Panc1 (cell line): ENCODE measurements around the gene KLF11. TPM values are rescaled to one million over a fixed set of nuclear protein-coding genes. Genes with fewer than 3 reads are reported as not detected.

Experiments used
- ATAC-seq: fragments of 200-7000 bp; cut with Tn5 transposase; 2 replicates; pipeline ENCODE4 v1.9.1; 2020; ENCODE audit warnings: mild to moderate bottlenecking, moderate library complexity
- BruUV-seq: library from RNA; stranded (reverse); fragments of 400-500 nt; replicated peaks from 2 replicates; lab custom pipeline; 2021; lab: Mats Ljungman, UMichigan
- CTCF ChIA-PET: fragments of 300-600 bp; sonication (Branson Sonifier 250); formaldehyde crosslinking; loops from one replicate; lab custom pipeline; 2022; ENCODE audit warnings: antibody characterized with exemption; lab: Charles Lee
- POLR2A ChIA-PET: fragments of 300-600 bp; sonication (Branson Sonifier 250); formaldehyde crosslinking; loops from one replicate; lab custom pipeline; 2022; ENCODE audit warnings: antibody characterized with exemption; lab: Charles Lee
- DNase-seq: peaks from one replicate; pipeline ENCODE4 v3.0.0-alpha.2; 2010; ENCODE audit warnings: low read depth, low spot score
- H3K27ac ChIP-seq: 2 replicates; pipeline ENCODE4 v1.5.1; 2011; ENCODE audit warnings: mild to moderate bottlenecking, low read length, inconsistent platforms
- H3K27me3 ChIP-seq: fragments of 200-500 bp; sonication (Bioruptor generic); 2 replicates; pipeline ENCODE4 v1.6.0; 2014; ENCODE audit warnings: low read length, inconsistent platforms; ENCODE audit not compliant: control insufficient read depth, insufficient read depth
- H3K36me3 ChIP-seq: fragments of 200-500 bp; sonication (Bioruptor generic); 2 replicates; pipeline ENCODE4 v1.5.1; 2014; ENCODE audit warnings: inconsistent platforms, mild to moderate bottlenecking, low read length, moderate library complexity; ENCODE audit not compliant: control insufficient read depth, insufficient read depth
- H3K4me1 ChIP-seq: 2 replicates; pipeline ENCODE4 v1.5.1; 2011; ENCODE audit warnings: inconsistent platforms, mild to moderate bottlenecking, low read length, moderate library complexity; ENCODE audit not compliant: control insufficient read depth, insufficient read depth
- H3K4me3 ChIP-seq, 2 experiments: 2 replicates each; pipeline ENCODE4 v1.5.1; 2011 to 2012; ENCODE audit warnings: low read depth in 2 of 2, low read length in 2 of 2, mild to moderate bottlenecking in 2 of 2, inconsistent platforms in 1 of 2, moderate library complexity in 1 of 2
- H3K9me3 ChIP-seq: fragments of 200-500 bp; sonication (Bioruptor generic); 2 replicates; pipeline ENCODE4 v1.5.1; 2014; ENCODE audit warnings: low read depth, mild to moderate bottlenecking, inconsistent platforms, low read length, moderate library complexity; ENCODE audit not compliant: control insufficient read depth, insufficient read depth
- POLR2AphosphoS5 ChIP-seq: IDR thresholded peaks from 2 replicates; pipeline ENCODE4 v1.6.1; 2012; ENCODE audit warnings: mild to moderate bottlenecking, low read depth, low read length, moderate library complexity
- SIN3A ChIP-seq: IDR thresholded peaks from 2 replicates; pipeline ENCODE4 v1.6.1; 2012; ENCODE audit warnings: low read depth, mild to moderate bottlenecking, low read length, moderate library complexity, borderline replicate concordance; ENCODE audit not compliant: insufficient read depth
- TCF7L2 ChIP-seq: IDR thresholded peaks from 2 replicates; pipeline ENCODE4 v1.6.1; 2011; ENCODE audit warnings: mild to moderate bottlenecking, low read depth, low read length, inconsistent platforms
- in situ Hi-C: cut with HindIII; loops from 2 replicates; pipeline ENCODE4 v1.10.0; 2016; ENCODE audit warnings: low sequenced_read_pairs, low pct_unique_long_range_greater_than_20kb
- intact Hi-C: fragments of 100-400 bp; cut with micrococcal nuclease; formaldehyde crosslinking; loops from one replicate; pipeline ENCODE4 v1.10.0; 2022; ENCODE audit not compliant: unreplicated experiment
- total RNA-seq: library from RNA; stranded (reverse); gene quantifications from one replicate; pipeline ENCODE4 v1.2.1, GENCODE V29; 2021; ENCODE audit not compliant: unreplicated experiment
- TF ChIP-seq, protein P1 (sequence below): fragments of 450-650 bp; IDR thresholded peaks from 2 replicates; pipeline ENCODE4 v1.5.1; 2017; ENCODE audit warnings: mild to moderate bottlenecking
- TF ChIP-seq, protein P2 (sequence below), 2 experiments: IDR thresholded peaks; 2 replicates each; pipeline ENCODE4 v1.6.1; 2011 to 2012; ENCODE audit warnings: low read depth in 2 of 2, control low read depth in 1 of 2, low read length in 1 of 2, mild to moderate bottlenecking in 1 of 2, moderate library complexity in 1 of 2; ENCODE audit not compliant: insufficient read depth in 1 of 2

The KLF11 gene
- total RNA-seq, 1 experiment from 2014 or later: 23.7 TPM

- in situ Hi-C loops: no loop called here
- Histone ChIP-seq H3K9me3 (no peaks in the 10 kb centered on the region), H3K4me3 (no peak overlapping the region), H3K27me3 (no peaks in the 10 kb centered on the region), H3K36me3 (no peaks in the 10 kb centered on the region), H3K4me1 (peaks cover 4% of the 10 kb centered on the region; the same call in 1 of the 2 replicates), H3K27ac (no peak overlapping the region)
- ATAC-seq (no peak), DNase-seq (no peak)
- TF ChIP-seq, protein P1, sequence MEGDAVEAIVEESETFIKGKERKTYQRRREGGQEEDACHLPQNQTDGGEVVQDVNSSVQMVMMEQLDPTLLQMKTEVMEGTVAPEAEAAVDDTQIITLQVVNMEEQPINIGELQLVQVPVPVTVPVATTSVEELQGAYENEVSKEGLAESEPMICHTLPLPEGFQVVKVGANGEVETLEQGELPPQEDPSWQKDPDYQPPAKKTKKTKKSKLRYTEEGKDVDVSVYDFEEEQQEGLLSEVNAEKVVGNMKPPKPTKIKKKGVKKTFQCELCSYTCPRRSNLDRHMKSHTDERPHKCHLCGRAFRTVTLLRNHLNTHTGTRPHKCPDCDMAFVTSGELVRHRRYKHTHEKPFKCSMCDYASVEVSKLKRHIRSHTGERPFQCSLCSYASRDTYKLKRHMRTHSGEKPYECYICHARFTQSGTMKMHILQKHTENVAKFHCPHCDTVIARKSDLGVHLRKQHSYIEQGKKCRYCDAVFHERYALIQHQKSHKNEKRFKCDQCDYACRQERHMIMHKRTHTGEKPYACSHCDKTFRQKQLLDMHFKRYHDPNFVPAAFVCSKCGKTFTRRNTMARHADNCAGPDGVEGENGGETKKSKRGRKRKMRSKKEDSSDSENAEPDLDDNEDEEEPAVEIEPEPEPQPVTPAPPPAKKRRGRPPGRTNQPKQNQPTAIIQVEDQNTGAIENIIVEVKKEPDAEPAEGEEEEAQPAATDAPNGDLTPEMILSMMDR: no peak
- POLR2A ChIA-PET: no interaction called here
- intact Hi-C loops: no loop called here
- no TSS peak for BruUV-seq
- CTCF ChIA-PET: interaction anchor here (1.1 kb wide), 1 partner anchor 11 kb away, joined by 3 read pairs; no protein-coding TSS in a partner anchor
Observed at GRCh38 chr2:10026940-10027569, 16.3 kb upstream of the KLF11 start.

GRCh38 chr2:10027660-10028330 lies 15.6 kb upstream of the KLF11 start:
- ChIA-PET CTCF (interaction anchor here (0.9 to 1.1 kb wide), 2 partner anchors 11 to 228 kb away, joined by 3 to 4 read pairs; no protein-coding TSS in a partner anchor), POLR2A (no interaction called here)
- intact Hi-C loops: no loop called here
- H3K27ac ChIP-seq: no peak overlapping the region
- DNase-seq (no peak), ATAC-seq (no peak)
- no peak overlapping the region for H3K4me3 ChIP-seq
- no peak for TF ChIP-seq TCF7L2
- TF ChIP-seq POLR2AphosphoS5: no peak
- BruUV-seq: no TSS peak
- H3K4me1 ChIP-seq: peaks cover 4% of the 10 kb centered on the region; the same call in 1 of the 2 replicates
- H3K9me3 ChIP-seq: no peaks in the 10 kb centered on the region
- no peaks in the 10 kb centered on the region for H3K27me3 ChIP-seq
- in situ Hi-C loops: no loop called here
- H3K36me3 ChIP-seq: no peaks in the 10 kb centered on the region

DNA sequence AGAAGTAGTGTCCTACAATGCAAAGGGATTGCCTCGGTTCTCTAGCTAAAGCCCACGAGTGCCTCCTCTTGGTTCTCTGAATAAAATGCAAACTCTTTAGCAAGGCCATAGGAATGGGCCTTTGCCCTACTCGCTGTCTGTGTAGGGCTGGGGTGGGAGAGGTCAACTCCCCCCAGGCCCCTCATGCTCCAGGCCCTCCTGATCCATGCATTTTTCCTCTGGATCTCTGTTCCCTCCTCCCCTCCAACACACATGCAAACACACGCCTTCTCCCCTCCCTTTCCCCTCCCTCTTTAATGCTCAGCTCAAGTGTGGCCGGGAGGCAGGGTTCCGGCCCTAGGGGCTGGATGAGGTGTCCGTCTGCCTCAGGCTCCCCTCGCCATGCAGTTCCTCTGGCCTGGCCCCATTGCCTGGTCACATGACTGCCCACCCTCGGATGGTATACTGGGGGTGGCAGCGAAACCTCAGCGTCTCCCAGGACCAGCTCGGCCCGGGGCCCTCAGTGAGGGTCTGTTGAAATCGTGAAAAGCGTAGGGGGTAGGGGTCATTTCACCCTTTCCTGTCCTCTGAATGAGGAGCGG lies 14.9 kb upstream of the KLF11 start:
- Histone ChIP-seq H3K9me3 (no peaks in the 10 kb centered on the region), H3K27ac (no peak overlapping the region), H3K36me3 (no peaks in the 10 kb centered on the region), H3K27me3 (no peaks in the 10 kb centered on the region), H3K4me1 (peaks cover 4% of the 10 kb centered on the region; the same call in 1 of the 2 replicates), H3K4me3 (no peak overlapping the region)
- DNase-seq (no peak), ATAC-seq (no peak)
- no TSS peak for BruUV-seq
- TF ChIP-seq POLR2AphosphoS5 (no peak), SIN3A (no peak), TCF7L2 (no peak)
- TF ChIP-seq, protein P1: no peak
- TF ChIP-seq, protein P2, sequence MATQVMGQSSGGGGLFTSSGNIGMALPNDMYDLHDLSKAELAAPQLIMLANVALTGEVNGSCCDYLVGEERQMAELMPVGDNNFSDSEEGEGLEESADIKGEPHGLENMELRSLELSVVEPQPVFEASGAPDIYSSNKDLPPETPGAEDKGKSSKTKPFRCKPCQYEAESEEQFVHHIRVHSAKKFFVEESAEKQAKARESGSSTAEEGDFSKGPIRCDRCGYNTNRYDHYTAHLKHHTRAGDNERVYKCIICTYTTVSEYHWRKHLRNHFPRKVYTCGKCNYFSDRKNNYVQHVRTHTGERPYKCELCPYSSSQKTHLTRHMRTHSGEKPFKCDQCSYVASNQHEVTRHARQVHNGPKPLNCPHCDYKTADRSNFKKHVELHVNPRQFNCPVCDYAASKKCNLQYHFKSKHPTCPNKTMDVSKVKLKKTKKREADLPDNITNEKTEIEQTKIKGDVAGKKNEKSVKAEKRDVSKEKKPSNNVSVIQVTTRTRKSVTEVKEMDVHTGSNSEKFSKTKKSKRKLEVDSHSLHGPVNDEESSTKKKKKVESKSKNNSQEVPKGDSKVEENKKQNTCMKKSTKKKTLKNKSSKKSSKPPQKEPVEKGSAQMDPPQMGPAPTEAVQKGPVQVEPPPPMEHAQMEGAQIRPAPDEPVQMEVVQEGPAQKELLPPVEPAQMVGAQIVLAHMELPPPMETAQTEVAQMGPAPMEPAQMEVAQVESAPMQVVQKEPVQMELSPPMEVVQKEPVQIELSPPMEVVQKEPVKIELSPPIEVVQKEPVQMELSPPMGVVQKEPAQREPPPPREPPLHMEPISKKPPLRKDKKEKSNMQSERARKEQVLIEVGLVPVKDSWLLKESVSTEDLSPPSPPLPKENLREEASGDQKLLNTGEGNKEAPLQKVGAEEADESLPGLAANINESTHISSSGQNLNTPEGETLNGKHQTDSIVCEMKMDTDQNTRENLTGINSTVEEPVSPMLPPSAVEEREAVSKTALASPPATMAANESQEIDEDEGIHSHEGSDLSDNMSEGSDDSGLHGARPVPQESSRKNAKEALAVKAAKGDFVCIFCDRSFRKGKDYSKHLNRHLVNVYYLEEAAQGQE (IDR thresholded peaks at IDR 0.05; ENCODE audit: insufficient read depth in 1 of 2, low read depth in 2 of 2, low read length in 1 of 2): no peak
- intact Hi-C loops: no loop called here
- POLR2A ChIA-PET: no interaction called here
- in situ Hi-C loops: no loop called here
- CTCF ChIA-PET: interaction anchor here (0.9 kb wide), 1 partner anchor 228 kb away, joined by 4 read pairs; no protein-coding TSS in a partner anchor
